Measurements from ENCODE around the gene ZFC3H1. TPM values are rescaled to one million over a fixed set of nuclear protein-coding genes. Genes with fewer than 3 reads are reported as not detected.

The ZFC3H1 gene
- total RNA-seq = 9.1 and 14.1 TPM in 2 replicates

GRCh38 chr12:71663561-71664410 lies at the start of gene ZFC3H1, which contains the start of gene THAP2:
ZFC3H1 (minus strand) TSS chr12:71663848; CDS start chr12:71663610, 238 bp downstream.
THAP2 (plus strand) TSS chr12:71664301; CDS start chr12:71664510, 209 bp downstream.

GRCh38 chr12:71685914-71686657 lies 22.4 kb upstream of the ZFC3H1 start, which contains the start of gene TMEM19:
TMEM19 (plus strand) TSS chr12:71686082; CDS start chr12:71686681, 599 bp downstream.

Other genes with a start within 250 kb of the ZFC3H1 start
- gene LGR5, start 224.1 kb downstream of the ZFC3H1 start, total RNA-seq = under 0.01 and 0.68 TPM in 2 replicates
- 1.4 and 5.7 TPM in 2 replicates for gene THAP2, start 453 bp upstream of the ZFC3H1 start, total RNA-seq
- gene TMEM19, start 22.2 kb upstream of the ZFC3H1 start, total RNA-seq = 19.1 and 26.7 TPM in 2 replicates
- 21.6 and 27.0 TPM in 2 replicates for gene RAB21, start 91.0 kb upstream of the ZFC3H1 start, total RNA-seq
- 15.3 and 20.1 TPM in 2 replicates for gene TBC1D15, start 175.9 kb upstream of the ZFC3H1 start, total RNA-seq

All from pericardium fibroblast (primary cell).